GM12865 (cell line): Measurements from ENCODE around the gene EIF4H.

ENCODE experiments used
- DNase-seq: peaks from one replicate; pipeline ENCODE4 v3.0.0; 2010; ENCODE audit warnings: low read depth
- H3K4me3 ChIP-seq: 2 replicates; pipeline ENCODE4 v1.5.1; 2011; ENCODE audit warnings: mild to moderate bottlenecking, low read depth, low read length, control low read depth
- CTCF ChIP-seq: IDR thresholded peaks from 2 replicates; pipeline ENCODE4 v1.5.1; 2011; ENCODE audit warnings: low read length, control low read depth, low read depth, inconsistent platforms; ENCODE audit not compliant: insufficient read depth; ENCODE audit errors: missing control alignments

EIF4H gene

GRCh38 chr7:74174606-74175082 is 488 bp downstream of the EIF4H start:
- peak; percentile 52 for DNase-seq
- peak overlapping the region; percentile 80 for H3K4me3 ChIP-seq
- TF ChIP-seq CTCF: no peak

GRCh38 chr7:74175340-74175739 is 1.2 kb downstream of the EIF4H start:
- TF ChIP-seq CTCF: no peak
- DNase-seq: no peak
- H3K4me3 ChIP-seq: peak overlapping the region; percentile 80

- no peak for TF ChIP-seq CTCF
- peak overlapping the region; percentile 80 for H3K4me3 ChIP-seq
- DNase-seq: no peak
These were observed 2.4 kb downstream of the EIF4H start for GRCh38 chr7:74176555-74176954.

GRCh38 chr7:74178632-74179031 is 4.5 kb downstream of the EIF4H start:
- TF ChIP-seq CTCF: no peak
- H3K4me3 ChIP-seq: no peak overlapping the region
- peak; percentile 30 for DNase-seq

GRCh38 chr7:74179935-74180604 is 5.9 kb downstream of the EIF4H start:
- TF ChIP-seq CTCF: no peak
- H3K4me3 ChIP-seq: no peak overlapping the region
- DNase-seq: no peak

GRCh38 chr7:74180866-74181265 is 6.7 kb downstream of the EIF4H start:
- DNase-seq: no peak
- no peak overlapping the region for H3K4me3 ChIP-seq
- no peak for TF ChIP-seq CTCF

- no peak for TF ChIP-seq CTCF
- DNase-seq: no peak
- no peak overlapping the region for H3K4me3 ChIP-seq
These were observed 7.7 kb downstream of the EIF4H start for GRCh38 chr7:74181821-74182220.
